Astrocyte of the hippocampus (primary cell): ENCODE measurements around the gene PAFAH1B2.
"Not testable (repeated sequence)": the region's sequence is repeated elsewhere in the genome, so short reads cannot be mapped to it uniquely, and the experiment has no call there.

Source experiments
- DNase-seq: peaks from one replicate; pipeline ENCODE4 v3.0.0; 2011; ENCODE audit warnings: low read depth, low spot score

Gene PAFAH1B2

GRCh38 chr11:117127171-117127901 lies 16.8 kb upstream of the PAFAH1B2 start:
- no peak for DNase-seq

GRCh38 chr11:117128289-117128688 lies 15.8 kb upstream of the PAFAH1B2 start:
- no peak for DNase-seq

GRCh38 chr11:117130396-117130795 lies 13.7 kb upstream of the PAFAH1B2 start:
- not testable (repeated sequence) for DNase-seq

GRCh38 chr11:117130879-117131278 lies 13.2 kb upstream of the PAFAH1B2 start:
- no peak for DNase-seq

- DNase-seq, result no peak
These were observed 9.7 kb upstream of the PAFAH1B2 start for GRCh38 chr11:117134431-117134830.

GRCh38 chr11:117134979-117135378 lies 9.1 kb upstream of the PAFAH1B2 start:
- DNase-seq, result not testable (repeated sequence)

- DNase-seq, result not testable (repeated sequence)
These were observed 6.6 kb upstream of the PAFAH1B2 start for GRCh38 chr11:117137223-117138086.

GRCh38 chr11:117143390-117143789 lies 697 bp upstream of the PAFAH1B2 start:
- peak; percentile 69 for DNase-seq

- peak; percentile 87 for DNase-seq
These were observed 648 bp downstream of the PAFAH1B2 start for GRCh38 chr11:117144477-117145392.

- peak; percentile 65 for DNase-seq
These were observed 1.3 kb downstream of the PAFAH1B2 start for GRCh38 chr11:117145393-117145761.

GRCh38 chr11:117146521-117146920 lies 2.4 kb downstream of the PAFAH1B2 start:
- DNase-seq, result peak; percentile 59

- no peak for DNase-seq
These were observed 8.0 kb downstream of the PAFAH1B2 start for GRCh38 chr11:117152066-117152465.

- no peak for DNase-seq
These were observed 10.4 kb downstream of the PAFAH1B2 start for GRCh38 chr11:117154468-117154867.

GRCh38 chr11:117157507-117157906 lies 13.4 kb downstream of the PAFAH1B2 start:
- DNase-seq, result no peak

GRCh38 chr11:117159892-117160291 lies 15.8 kb downstream of the PAFAH1B2 start:
- no peak for DNase-seq

- DNase-seq, result no peak
These were observed 16.7 kb downstream of the PAFAH1B2 start for GRCh38 chr11:117160826-117161225.

GRCh38 chr11:117166491-117166890 lies 22.4 kb downstream of the PAFAH1B2 start:
- DNase-seq, result no peak

GRCh38 chr11:117169736-117170135 lies 25.6 kb downstream of the PAFAH1B2 start:
- no peak for DNase-seq

- no peak for DNase-seq
These were observed 26.1 kb downstream of the PAFAH1B2 start for GRCh38 chr11:117170210-117170609.

- DNase-seq, result no peak
These were observed 26.9 kb downstream of the PAFAH1B2 start for GRCh38 chr11:117171007-117171403.

GRCh38 chr11:117171404-117172061 lies 27.4 kb downstream of the PAFAH1B2 start:
- DNase-seq, result peak; percentile 26
